ENCODE data around the gene PTTG1. TPM values are rescaled to one million over a fixed set of nuclear protein-coding genes. Genes with fewer than 3 reads are reported as not detected.

The PTTG1 gene
- polyA plus RNA-seq, 1 of the 3 experiments (the other 2 are of a cell fraction), result 279 TPM

DNA sequence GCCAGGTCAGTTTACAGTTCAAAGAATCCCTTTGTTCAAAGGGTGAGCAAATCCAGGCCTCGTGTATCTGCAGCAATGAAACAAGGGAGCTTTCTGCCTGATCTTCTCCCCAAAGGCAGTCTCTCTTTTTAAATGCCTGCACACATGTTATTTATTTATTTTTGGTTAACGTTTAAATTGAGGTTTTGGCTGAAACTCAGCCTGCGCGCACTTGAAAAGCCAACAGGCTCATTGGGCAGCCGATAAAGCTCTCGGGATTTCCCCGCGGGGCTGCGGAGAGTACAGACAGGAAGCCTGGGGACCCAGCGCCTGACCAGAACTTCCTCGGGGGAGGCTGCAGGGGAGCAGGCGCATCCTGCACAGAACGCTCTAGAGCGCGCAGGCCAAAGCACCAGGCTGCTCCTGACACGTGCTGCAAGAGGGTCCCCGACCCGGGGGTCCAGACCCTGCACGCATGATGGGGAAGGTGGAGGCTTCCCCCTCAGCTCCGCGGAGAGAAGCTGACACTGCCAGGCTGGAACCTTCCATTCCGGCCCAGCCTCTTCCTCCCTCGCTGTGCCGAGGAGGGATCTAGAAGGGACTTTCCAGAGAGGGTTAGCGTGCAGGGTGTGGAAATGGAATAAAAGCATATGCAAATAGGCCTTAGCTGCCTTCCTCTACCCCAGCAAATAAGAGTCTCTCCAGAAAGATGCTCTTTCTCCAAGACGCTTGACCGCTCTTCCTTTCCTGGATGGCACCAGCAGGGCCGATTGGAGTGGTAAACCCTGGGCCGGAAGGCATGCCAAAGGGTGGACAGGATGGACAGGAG, 46.1 kb downstream of the PTTG1 start (continued):
- TF ChIP-seq MEF2A (IDR thresholded peaks at IDR 0.05; ENCODE audit: borderline replicate concordance, low read depth) (peak; percentile 26; the same call in 1 of the 2 replicates), FOXM1 (IDR thresholded peaks at IDR 0.05; ENCODE audit: low read depth) (0 out of 2 replicates have a peak, but pooled peaks have one; percentile 57), MXI1 (IDR thresholded peaks at IDR 0.05; ENCODE audit: low read depth, low read length) (no peak), RCOR1 (IDR thresholded peaks at IDR 0.05; ENCODE audit: low read length) (no peak), EZH2phosphoT487 (IDR thresholded peaks at IDR 0.05; ENCODE audit: borderline replicate concordance, low read depth) (no peak), SIN3A (IDR thresholded peaks at IDR 0.05; ENCODE audit: borderline replicate concordance, low read depth, low read length) (no peak), RAD21 (IDR thresholded peaks at IDR 0.05; ENCODE audit: low read length) (no peak), NFIC (IDR thresholded peaks at IDR 0.05; ENCODE audit: borderline replicate concordance) (peak; percentile 58; the same call in 1 of the 2 replicates), POLR2AphosphoS5 (IDR thresholded peaks at IDR 0.05; ENCODE audit: low read depth, low read length) (no peak), RFX5 (IDR thresholded peaks at IDR 0.05; ENCODE audit: low read length) (no peak), NRF1 (IDR thresholded peaks at IDR 0.05; ENCODE audit: low read depth, low read length) (no peak), TAF1 (IDR thresholded peaks at IDR 0.05; ENCODE audit: borderline replicate concordance, low read depth, low read length) (no peak), CHD2 (IDR thresholded peaks at IDR 0.05; ENCODE audit: low read length, partially characterized antibody) (no peak)
- TF ChIP-seq, protein P1, sequence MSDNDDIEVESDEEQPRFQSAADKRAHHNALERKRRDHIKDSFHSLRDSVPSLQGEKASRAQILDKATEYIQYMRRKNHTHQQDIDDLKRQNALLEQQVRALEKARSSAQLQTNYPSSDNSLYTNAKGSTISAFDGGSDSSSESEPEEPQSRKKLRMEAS (IDR thresholded peaks at IDR 0.05; ENCODE audit: low read depth), result peak; percentile 73
- TF ChIP-seq, protein P2, sequence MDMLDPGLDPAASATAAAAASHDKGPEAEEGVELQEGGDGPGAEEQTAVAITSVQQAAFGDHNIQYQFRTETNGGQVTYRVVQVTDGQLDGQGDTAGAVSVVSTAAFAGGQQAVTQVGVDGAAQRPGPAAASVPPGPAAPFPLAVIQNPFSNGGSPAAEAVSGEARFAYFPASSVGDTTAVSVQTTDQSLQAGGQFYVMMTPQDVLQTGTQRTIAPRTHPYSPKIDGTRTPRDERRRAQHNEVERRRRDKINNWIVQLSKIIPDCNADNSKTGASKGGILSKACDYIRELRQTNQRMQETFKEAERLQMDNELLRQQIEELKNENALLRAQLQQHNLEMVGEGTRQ (IDR thresholded peaks at IDR 0.05; ENCODE audit: borderline replicate concordance, low read depth, low read length), result no peak
- TF ChIP-seq, protein P3, sequence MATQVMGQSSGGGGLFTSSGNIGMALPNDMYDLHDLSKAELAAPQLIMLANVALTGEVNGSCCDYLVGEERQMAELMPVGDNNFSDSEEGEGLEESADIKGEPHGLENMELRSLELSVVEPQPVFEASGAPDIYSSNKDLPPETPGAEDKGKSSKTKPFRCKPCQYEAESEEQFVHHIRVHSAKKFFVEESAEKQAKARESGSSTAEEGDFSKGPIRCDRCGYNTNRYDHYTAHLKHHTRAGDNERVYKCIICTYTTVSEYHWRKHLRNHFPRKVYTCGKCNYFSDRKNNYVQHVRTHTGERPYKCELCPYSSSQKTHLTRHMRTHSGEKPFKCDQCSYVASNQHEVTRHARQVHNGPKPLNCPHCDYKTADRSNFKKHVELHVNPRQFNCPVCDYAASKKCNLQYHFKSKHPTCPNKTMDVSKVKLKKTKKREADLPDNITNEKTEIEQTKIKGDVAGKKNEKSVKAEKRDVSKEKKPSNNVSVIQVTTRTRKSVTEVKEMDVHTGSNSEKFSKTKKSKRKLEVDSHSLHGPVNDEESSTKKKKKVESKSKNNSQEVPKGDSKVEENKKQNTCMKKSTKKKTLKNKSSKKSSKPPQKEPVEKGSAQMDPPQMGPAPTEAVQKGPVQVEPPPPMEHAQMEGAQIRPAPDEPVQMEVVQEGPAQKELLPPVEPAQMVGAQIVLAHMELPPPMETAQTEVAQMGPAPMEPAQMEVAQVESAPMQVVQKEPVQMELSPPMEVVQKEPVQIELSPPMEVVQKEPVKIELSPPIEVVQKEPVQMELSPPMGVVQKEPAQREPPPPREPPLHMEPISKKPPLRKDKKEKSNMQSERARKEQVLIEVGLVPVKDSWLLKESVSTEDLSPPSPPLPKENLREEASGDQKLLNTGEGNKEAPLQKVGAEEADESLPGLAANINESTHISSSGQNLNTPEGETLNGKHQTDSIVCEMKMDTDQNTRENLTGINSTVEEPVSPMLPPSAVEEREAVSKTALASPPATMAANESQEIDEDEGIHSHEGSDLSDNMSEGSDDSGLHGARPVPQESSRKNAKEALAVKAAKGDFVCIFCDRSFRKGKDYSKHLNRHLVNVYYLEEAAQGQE (IDR thresholded peaks at IDR 0.05; ENCODE audit: low read depth, low read length), result no peak
- TF ChIP-seq, protein P4, sequence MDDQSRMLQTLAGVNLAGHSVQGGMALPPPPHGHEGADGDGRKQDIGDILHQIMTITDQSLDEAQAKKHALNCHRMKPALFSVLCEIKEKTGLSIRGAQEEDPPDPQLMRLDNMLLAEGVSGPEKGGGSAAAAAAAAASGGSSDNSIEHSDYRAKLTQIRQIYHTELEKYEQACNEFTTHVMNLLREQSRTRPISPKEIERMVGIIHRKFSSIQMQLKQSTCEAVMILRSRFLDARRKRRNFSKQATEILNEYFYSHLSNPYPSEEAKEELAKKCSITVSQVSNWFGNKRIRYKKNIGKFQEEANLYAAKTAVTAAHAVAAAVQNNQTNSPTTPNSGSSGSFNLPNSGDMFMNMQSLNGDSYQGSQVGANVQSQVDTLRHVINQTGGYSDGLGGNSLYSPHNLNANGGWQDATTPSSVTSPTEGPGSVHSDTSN (IDR thresholded peaks at IDR 0.05), result no peak

Data from SK-N-SH (cell line).